Esophagus muscularis mucosa (tissue), 4 donors: ENCODE results near the gene OLA1.

ENCODE experiments used
- CTCF ChIP-seq, 3 experiments: fragments of 200-600 bp in 2 of 3; fragments of 450-650 bp in 1 of 3; sonication (generic) in 2 of 3; IDR thresholded peaks; one replicate each; pipeline ENCODE4 v1.5.1; 2017 to 2019; ENCODE audit warnings: antibody characterized with exemption in 3 of 3, mild to moderate bottlenecking in 2 of 3, moderate library complexity in 1 of 3
- EP300 ChIP-seq: sonication (generic); formaldehyde crosslinking; IDR thresholded peaks from one replicate; pipeline ENCODE4 v1.6.1; 2017; ENCODE audit warnings: antibody characterized with exemption
- POLR2A ChIP-seq: fragments of 450-650 bp; IDR thresholded peaks from one replicate; pipeline ENCODE4 v1.6.1; 2017; ENCODE audit warnings: antibody characterized with exemption, moderate library complexity, mild to moderate bottlenecking, low read depth
- POLR2AphosphoS5 ChIP-seq, 2 donors: sonication (generic); formaldehyde crosslinking; IDR thresholded peaks; one replicate each; pipeline ENCODE4 v1.6.1; 2017; ENCODE audit warnings: antibody characterized with exemption in 2 of 2

GRCh38 chr2:174122185-174122584 lies 126.1 kb downstream of the OLA1 start:
- TF ChIP-seq POLR2A (no peak), CTCF (IDR thresholded peaks at IDR 0.05) (no peak), POLR2AphosphoS5 (IDR thresholded peaks at IDR 0.05) (no peak), EP300 (no peak)
